GM18909 (cell line): ENCODE measurements around the gene POLD1.

Experiments used
- ATAC-seq: cut with Tn5 transposase; IDR thresholded peaks from one replicate; pipeline ENCODE4 v1.9.1; 2021; ENCODE audit warnings: mild to moderate bottlenecking; ENCODE audit not compliant: unreplicated experiment, poor library complexity

POLD1 gene

GRCh38 chr19:50460161-50460765 is 76.1 kb downstream of the POLD1 start:
- no peak for ATAC-seq

DNA sequence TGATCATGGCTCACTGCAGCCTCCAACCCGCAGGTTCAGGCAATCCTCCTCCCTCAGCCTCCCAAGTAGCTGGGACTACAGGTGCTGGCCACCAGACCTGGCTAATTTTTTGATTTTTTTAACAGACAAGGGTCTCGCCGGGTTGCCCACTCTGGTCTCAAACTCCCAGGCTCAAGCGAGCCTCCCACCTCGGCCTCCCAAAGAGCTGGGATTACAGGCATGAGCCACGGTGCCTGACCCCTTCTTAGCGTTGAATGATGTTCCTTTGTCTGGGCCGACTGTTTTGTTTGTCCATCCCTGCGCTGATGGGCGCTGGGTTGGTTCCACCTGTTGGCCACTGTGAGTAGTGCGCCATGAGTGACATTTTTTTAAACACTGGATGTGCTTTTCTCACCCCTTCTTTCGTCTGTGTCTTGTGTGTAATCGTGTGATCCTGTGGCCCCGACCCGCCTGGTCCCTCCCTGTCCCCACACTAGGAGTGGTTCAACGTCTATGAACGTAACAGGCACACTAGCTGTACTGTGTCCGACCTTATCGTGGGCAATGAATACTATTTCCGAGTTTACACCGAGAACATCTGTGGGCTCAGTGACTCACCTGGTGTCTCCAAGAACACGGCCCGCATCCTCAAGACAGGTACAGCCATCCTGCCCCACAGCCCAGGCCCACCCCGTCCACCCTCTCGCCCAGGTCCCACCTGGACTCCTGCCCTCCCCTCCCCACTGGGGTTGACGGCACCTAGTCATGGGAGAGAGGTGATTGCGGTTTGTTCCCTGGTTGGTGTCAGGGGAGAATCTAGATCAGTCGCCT is 77.1 kb downstream of the POLD1 start:
- ATAC-seq = peak; percentile 53

- ATAC-seq = no peak
These were observed 78.8 kb downstream of the POLD1 start for GRCh38 chr19:50462970-50463369.

DNA sequence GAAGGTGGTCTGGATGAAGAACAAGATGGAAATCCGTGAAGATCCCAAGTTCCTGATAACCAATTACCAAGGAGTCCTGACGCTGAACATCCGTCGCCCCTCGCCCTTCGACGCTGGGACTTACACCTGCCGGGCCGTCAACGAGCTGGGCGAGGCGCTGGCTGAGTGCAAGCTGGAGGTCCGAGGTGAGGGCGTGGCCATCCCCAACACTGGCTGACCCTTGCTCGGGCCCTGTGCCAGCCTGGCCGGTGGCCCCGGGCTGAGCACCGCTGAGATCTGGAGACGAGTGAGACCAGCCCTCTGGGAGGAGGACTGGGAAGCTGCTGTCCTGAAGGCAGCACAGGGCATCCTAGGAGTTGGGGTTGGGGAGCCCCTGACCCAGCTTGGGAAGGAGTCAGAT is 80.2 kb downstream of the POLD1 start:
- ATAC-seq = no peak

DNA sequence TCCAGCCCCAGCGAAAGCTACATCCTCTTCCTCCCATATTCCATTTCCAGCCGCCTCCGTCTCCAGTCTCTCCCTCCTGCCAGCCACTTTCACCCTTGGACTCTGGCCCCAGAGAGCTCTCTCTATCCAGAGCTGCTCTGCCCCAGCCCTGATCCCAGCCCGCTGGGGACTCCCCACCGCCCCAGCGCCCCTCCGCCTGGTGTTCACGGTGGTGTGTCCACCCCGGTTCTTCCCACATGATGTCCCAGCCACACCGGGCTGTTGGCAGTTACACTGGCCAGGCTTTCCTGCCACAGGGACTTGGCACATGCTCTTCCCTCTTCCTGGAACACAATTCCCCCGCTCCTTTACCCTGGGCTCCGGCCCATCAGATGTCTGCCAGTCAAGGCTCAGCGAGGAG is 80.9 kb downstream of the POLD1 start:
- ATAC-seq = no peak

GRCh38 chr19:50465986-50466705 is 82.0 kb downstream of the POLD1 start:
- ATAC-seq = no peak

GRCh38 chr19:50466706-50467039 is 82.5 kb downstream of the POLD1 start:
- no peak for ATAC-seq

DNA sequence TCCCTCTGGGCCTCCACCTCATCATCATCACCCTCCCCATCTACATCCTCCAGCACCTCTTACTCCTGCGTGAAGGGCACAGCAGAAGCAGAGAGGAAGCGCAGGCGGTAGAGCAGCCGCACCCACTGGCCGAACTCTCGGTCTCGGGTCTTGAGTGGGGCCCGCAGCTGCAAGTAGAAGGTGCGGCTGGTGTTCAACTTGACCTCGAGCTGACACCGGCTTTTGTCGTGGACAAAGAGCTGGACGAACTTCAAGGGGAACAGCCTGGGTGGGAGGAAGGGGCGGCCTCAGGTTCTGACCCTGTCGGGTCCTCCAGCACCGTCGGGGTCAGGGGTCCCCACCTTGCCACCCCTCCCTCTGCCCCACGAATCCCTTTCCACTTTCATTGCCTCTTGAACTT is 83.4 kb downstream of the POLD1 start:
- ATAC-seq = no peak
